ENCODE measurements around the gene MXD4.
"Not testable (repeated sequence)": the region's sequence is repeated elsewhere in the genome, so short reads cannot be mapped to it uniquely, and the experiment has no call there.

Gene MXD4

GRCh38 chr4:2275044-2275397, 13.1 kb upstream of the MXD4 start:
- DNase-seq = not testable (repeated sequence)

DNA sequence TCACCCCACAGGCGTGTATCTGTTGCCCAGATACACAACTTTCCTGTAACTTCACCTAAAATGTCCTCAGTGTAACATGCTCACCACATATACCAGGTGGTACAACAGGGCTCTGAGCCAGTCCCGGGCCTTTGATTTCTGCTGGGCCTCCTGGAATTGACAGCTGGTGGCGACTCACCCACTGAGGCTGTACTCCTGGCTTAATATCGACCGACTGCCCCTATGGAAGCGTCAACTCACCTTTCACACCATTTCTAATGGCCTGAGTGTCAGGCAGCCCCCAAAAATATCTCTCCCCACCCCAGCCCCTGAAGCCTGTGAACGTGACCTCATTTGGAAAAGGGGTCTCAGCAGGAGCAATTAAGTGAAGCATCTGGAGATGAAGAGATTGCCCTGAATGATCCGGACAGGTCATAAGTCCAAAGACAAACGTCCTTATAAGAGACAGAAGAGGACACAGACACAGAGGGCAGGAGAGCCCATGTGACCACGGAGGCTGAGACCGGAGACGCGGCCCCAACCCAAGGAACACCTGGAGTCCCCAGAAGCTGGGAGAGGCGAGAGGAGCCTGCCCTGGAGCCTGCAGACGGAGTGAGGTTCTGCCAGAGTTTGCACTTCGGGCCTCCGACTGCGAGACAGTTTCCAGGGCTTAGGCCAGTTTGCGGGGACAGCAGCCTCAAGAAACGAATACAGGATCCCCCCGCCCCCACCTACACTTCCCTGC, 12.6 kb upstream of the MXD4 start:
- DNase-seq = no peak

- DNase-seq = no peak
Observed at GRCh38 chr4:2273657-2274319, 11.9 kb upstream of the MXD4 start.

- DNase-seq = no peak
Observed at GRCh38 chr4:2273221-2273620, 11.3 kb upstream of the MXD4 start.

DNA sequence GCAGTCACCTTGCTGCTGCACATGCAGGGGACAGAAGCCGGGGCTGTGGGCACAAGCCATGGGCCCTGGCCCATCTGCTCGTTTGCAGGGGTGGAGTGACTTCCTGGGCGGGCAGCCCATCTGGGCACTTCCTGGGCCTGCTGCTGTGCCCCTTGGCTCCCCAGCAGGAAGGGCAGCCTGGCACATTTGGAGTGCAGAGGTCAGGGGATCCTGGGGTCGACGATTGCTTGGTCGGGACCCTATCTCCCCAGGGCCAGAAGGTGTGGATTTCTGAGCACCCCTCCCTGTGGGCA, 10.9 kb upstream of the MXD4 start:
- no peak for DNase-seq

GRCh38 chr4:2272026-2272827, 10.3 kb upstream of the MXD4 start:
- no peak for DNase-seq

DNA sequence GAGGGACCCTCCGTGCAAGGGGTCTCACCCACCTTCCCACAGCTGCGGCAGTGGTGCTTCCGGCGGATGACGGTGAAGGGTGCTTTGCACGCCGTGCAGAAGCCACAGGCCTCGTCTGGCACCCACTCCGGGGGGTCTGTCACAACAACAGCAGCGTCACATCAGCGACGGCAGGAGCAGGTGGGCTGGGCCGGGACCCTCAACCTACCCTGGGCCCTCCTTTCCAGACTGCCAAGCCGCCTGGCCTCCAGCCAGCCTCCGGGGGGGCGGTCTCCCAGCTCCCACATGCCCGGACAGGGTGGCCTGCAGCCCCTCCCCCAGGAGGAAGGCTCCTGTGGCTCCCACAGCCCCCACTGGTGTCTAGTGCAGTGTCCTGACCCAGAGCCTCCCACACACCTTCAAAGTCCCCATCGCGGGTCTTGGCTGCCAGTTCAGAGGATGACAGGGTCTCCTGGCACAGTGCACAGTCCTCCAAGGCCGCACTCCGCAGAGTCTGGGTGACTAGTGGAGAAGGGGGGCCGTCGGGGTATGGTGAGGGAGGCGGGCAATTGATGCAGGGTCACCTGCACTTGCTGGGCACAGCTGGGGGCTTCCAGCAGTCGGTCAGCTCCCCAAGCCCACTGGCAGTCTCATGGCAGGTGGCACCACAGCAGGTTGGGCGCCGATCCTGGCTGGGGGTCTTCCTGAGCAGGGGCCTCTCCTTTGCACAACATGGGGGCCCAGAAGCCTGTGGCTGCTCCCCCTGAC, 9.5 kb upstream of the MXD4 start:
- no peak for DNase-seq

DNA sequence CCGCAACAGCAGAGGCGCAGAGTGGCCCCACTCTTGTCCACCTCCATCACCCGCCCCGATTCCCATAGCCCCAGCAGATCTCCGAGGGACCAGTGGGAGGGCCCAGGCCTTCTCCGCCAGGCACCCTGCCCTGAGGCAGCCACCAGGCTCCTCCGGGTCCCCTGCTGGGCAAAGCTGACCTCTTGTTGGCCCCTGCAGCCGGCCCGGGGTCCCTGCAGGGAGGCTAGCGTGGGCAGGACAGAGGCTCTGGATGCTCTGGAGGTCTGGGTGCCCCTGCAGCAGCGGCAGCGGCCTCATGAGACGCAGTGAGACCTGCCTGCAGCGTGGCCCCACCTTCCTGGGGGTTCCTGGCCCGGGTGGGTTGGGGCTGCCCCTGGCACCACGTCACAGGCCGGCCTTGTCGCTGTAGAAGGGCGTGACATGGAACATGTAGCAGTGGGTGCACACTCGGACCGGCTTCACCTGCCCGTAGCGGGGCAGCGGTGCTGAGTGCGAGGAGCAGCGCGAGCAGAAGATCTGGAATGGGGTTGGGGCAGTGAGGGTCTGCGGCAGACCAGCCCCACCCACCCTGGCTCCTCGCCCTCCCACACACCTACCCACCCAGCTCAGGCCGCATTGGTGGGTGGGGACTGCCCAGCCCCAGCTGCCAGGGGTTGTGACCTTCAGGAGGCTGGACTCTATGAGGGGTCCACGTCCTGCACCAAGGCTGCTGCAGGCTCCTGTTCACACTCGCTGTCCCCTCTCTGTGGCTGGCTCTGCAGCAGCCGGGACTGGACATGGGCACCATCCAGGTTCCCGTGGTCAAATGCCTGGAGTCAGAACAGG, 8.6 kb upstream of the MXD4 start:
- DNase-seq = no peak

- DNase-seq = no peak
Observed at GRCh38 chr4:2269618-2270163, 7.8 kb upstream of the MXD4 start.

DNA sequence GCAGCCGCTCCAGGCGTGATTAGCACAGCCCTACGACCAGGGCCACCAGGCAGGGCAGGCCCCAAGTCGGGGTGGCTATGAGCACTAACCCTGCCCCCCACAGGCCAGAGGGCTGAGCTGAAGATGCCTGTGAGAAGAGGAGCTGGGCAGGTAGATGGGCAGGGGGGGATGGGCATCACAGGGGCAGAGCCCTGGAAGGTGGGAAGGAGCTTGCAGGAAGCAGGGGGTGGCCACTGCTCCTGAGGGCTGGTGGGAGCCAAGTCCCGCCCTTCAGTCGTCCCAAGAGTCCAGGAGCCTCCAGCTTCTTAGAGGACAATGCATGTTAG, 7.3 kb upstream of the MXD4 start:
- DNase-seq = no peak

DNA sequence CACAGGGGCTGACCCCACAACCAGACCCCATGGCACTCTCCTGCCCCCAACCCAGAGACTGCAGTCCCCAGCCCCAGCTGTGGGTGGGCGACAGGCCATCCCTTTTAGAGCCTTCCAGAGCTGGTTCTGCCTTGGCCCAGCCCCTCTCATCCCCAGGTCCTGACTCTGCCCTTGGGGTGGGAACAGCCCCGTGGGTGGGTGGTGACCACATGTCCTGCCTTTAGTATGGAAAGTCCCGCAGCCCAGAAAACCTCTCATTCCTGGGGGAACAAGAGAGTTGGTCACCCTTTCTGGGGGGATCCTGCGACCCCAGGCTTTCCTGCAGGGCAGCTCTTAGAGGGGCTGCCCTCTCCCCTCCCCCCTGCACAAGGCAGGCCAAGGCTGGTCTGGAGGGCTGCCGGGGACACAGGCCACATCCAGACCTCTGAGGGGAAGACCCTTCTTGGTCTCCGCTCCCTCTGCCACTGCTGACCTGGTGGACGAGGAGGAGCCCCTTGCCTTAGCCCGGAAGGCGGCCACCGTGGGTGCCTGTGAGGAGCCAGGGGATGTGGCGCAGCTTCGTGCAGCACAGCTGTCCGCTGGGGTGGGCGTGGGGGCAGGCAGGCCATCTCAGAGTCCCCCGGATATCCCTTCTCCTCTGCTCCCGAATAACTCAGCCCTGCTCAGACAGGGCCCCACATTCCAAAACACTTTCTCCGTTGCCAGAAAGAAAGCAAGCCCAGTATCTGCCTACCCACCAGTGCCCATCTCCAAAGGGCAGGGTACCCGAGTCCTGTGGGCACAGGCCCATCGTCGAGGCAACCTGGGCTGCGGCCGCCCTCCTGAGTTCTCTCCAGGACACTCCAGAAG, 6.7 kb upstream of the MXD4 start:
- DNase-seq = no peak

GRCh38 chr4:2267841-2268240, 5.9 kb upstream of the MXD4 start:
- DNase-seq = no peak

DNA sequence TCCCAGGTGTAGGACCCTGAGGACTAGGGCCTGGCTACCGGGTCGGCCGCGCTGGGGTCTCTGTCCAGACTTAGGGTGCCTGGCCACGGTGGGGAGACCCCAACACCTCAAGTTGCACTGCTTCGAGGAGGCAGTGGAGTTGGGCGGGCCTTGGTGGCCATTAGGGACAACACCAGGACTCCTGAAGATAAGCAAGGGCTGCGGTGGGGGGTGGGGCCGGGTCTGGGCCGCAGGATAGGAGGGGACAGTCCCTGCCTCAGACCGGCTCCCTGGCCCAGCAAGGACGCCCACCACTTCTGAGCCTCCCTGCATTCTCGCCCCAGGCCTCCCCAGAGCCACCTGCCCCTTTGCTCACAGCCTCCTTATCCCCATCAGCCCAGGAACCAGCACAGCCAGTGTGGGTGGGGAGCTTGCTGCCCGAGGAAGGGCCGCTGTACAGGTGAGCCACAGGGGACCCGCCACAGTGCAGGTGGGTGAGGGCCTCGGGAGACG, 5.5 kb upstream of the MXD4 start:
- DNase-seq = no peak

- no peak for DNase-seq
Observed at GRCh38 chr4:2266821-2267220, 4.9 kb upstream of the MXD4 start.

GRCh38 chr4:2266181-2266580, 4.3 kb upstream of the MXD4 start:
- peak; percentile 8 for DNase-seq

DNA sequence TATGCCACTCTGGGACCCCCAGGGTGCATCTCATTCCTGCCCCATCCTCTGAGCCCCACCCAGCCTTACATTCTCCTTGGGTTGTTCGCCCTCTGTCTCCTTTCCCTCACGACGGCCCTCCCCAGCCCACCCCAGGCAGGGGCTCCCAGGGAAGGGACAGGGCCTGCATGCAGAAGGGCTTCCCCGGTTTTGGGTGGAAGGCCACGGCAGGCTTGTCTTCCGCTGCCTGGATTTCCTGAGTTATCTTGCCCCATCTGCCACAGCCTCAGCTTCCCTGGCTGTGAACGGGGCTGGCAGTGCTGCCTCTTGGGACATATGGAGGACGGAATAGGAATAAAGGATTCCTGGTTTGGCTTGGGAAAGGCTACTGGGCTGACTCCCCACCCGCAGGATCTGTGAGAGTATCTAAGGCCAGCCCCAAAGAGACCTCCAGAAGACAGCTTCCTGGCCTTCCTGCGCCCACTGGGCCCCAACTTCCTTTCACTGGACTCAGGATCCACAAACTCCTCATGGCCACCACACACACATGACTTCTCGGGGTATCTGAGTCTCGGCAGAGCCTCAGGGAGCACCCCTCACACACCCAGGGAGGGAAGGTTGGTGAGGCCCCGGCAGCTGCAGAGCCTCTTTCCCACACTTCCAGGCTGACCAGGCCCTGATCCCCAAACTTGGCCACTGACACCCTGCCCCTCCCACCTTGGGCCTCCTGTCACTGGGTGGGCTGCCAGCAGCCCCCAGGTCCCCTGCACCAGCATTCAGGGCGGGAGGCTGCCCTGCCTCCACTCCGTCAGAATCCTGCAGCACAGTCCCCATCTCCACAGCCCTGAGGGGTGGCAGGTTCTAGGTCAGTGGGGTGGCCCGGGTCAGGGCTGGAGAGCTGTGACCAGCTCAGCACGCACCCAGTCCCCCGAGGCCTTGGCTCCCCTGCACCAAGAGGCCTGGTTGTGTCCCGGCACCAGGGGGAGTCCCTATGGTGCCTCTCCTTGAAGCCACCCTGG, 3.5 kb upstream of the MXD4 start:
- no peak for DNase-seq

DNA sequence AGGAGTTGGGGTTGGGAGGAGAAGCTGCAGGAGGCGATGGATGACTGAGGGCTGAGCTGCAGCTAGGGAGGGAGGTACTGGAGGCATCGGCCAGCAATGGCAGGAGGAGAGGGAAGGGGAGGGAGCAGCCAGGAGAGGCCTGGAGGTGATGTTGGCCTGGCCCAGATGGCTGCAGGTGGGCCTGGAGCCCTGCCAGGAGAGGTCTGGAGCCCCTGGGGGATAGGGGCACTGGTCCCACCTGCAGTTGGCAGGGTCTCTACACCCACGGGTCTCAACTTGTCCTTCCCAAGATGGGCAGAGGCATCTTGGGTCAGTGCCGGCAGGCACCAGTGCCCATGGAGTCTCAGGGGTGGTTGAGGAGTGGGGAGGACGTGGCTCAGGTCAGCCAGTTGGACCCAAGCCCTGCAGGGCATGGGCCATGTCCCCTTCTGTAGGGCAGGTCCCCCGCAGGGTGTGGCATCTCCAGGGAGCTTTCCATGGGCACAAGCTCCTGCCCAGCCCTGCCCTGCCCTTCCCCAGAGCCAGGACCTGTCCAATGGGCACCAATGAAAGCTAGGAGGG, 2.7 kb upstream of the MXD4 start:
- no peak for DNase-seq

- DNase-seq = no peak
Observed at GRCh38 chr4:2263926-2264321, 2.0 kb upstream of the MXD4 start.

- DNase-seq = no peak
Observed at GRCh38 chr4:2262944-2263250, 988 bp upstream of the MXD4 start.

Data from fibroblast of skin of back (primary cell).